ENCODE measurements around the gene HBQ1. TPM values are rescaled to one million over a fixed set of nuclear protein-coding genes. Genes with fewer than 3 reads are reported as not detected.

Gene HBQ1
- total RNA-seq, 1 donor from 2014 or later, result not detected

DNA sequence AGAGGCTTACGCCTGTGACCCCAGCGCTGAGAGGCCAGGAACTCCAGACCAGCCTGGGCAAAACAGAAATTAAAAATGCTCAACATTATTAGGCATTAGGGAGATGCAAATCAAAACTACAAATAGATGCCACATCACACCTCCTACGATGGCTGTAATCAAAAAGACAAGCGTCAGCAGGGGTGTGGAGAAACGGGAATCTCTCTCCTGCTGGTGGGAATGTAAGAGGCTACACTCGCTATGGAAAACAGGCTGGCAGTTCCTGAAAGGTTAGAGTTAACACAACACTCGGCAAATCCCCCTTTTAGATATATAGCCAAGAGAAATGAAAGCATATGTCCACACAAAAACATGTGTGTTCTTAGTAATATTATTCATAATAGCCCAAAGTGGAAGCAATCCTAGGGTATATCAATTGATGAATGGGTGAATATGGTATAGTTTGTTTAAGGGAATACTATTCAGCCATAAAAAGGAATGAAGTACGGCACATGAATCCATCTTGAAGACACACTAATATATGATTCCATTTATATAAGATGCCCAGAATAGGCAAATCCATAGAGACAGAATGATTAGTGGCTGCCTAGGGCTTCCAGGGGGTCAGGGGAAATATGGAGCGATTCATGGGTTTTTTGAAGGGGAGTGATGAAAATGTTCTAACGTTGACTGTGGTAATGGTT lies 39.9 kb upstream of the HBQ1 start:
- TF ChIP-seq, protein P1, sequence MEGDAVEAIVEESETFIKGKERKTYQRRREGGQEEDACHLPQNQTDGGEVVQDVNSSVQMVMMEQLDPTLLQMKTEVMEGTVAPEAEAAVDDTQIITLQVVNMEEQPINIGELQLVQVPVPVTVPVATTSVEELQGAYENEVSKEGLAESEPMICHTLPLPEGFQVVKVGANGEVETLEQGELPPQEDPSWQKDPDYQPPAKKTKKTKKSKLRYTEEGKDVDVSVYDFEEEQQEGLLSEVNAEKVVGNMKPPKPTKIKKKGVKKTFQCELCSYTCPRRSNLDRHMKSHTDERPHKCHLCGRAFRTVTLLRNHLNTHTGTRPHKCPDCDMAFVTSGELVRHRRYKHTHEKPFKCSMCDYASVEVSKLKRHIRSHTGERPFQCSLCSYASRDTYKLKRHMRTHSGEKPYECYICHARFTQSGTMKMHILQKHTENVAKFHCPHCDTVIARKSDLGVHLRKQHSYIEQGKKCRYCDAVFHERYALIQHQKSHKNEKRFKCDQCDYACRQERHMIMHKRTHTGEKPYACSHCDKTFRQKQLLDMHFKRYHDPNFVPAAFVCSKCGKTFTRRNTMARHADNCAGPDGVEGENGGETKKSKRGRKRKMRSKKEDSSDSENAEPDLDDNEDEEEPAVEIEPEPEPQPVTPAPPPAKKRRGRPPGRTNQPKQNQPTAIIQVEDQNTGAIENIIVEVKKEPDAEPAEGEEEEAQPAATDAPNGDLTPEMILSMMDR (IDR thresholded peaks at IDR 0.05; ENCODE audit: insufficient read depth, low read length, severe bottlenecking), result no peak
- H3K27me3 ChIP-seq (ENCODE audit: control insufficient read depth, insufficient read depth, low read length), result no peaks in the 10 kb centered on the region
- peaks cover 1% of the 10 kb centered on the region for H3K36me3 ChIP-seq (ENCODE audit: control insufficient read depth, insufficient read depth, low read length)
- no peak overlapping the region for H3K4me3 ChIP-seq (ENCODE audit: low read depth, low read length)
- DNase-seq (ENCODE audit: low read depth) (no peak), FAIRE-seq (no peak)

DNA sequence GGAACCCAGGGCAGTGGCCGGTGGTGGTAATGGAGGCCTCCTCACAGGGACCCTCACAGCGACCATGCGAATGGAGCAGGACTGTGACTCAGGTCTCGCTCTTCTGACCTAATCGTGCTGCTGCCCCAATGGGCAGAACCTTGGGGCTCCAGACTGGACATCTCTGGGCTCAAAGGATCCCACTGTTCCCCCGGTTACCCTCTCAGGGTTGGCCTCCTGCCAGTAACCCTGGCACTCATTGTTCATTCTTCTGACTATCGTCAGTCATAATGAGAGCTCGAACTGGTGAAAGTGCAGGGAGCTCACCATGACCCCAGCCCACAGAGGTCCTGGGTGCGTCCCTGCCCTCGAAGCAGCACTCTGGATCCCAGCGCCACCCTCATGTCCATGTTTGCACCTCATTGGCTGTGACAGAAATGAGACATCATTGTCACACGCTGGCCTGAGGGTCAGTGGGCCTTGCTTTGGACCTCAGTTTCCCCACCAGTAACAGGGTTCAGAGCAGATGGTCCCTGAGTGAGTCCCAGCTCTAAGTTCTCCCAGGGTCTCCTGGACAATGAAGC lies 37.8 kb upstream of the HBQ1 start:
- no peak overlapping the region for H3K4me3 ChIP-seq (ENCODE audit: low read depth, low read length)
- no peaks in the 10 kb centered on the region for H3K36me3 ChIP-seq (ENCODE audit: control insufficient read depth, insufficient read depth, low read length)
- FAIRE-seq (no peak), DNase-seq (ENCODE audit: low read depth) (no peak)
- TF ChIP-seq, protein P1 (IDR thresholded peaks at IDR 0.05; ENCODE audit: insufficient read depth, low read length, severe bottlenecking), result no peak
- H3K27me3 ChIP-seq (ENCODE audit: control insufficient read depth, insufficient read depth, low read length), result no peaks in the 10 kb centered on the region

DNA sequence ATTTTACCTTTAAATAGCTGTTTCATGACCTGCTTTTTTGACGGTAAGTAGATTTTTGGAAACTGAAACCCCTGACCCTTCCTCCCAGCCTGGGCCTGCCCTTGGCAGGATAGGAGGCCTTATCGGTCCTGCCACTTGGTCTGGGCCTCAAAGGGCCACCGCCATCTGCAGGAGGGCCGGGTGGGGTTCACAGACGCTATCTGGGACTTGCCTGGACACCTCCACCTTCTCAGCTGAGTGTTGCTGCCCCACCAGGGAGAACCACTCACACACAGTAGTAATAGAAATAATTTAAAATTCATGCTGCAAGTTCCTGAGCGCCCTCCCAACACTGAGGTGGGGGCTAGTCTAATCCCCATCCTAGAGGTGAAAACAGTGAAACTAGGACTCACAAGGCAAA lies 37.2 kb upstream of the HBQ1 start:
- FAIRE-seq (no peak), DNase-seq (ENCODE audit: low read depth) (no peak)
- Histone ChIP-seq H3K36me3 (ENCODE audit: control insufficient read depth, insufficient read depth, low read length) (no peaks in the 10 kb centered on the region), H3K27me3 (ENCODE audit: control insufficient read depth, insufficient read depth, low read length) (no peaks in the 10 kb centered on the region), H3K4me3 (ENCODE audit: low read depth, low read length) (no peak overlapping the region)
- TF ChIP-seq, protein P1 (IDR thresholded peaks at IDR 0.05; ENCODE audit: insufficient read depth, low read length, severe bottlenecking), result no peak

DNA sequence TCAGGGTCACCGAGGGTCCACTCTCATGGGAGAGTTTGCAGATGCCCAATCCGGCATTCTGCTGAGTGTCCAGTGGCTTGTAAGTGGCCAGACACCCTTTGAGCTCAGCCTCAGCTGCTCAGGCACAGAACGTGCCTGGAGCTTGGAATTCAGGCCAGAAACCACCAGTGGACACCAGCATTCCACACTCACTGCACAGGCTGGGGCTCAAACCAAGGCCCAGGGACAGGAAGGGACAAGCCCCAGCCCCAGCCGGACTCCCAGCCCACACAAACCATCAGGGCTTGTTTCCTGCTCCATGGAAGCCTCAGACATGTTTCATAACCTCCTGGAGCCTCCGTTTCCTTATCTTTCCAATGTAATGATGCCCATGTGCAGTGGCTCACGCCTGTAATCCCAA lies 36.8 kb upstream of the HBQ1 start:
- DNase-seq (ENCODE audit: low read depth), result peak; percentile 36
- TF ChIP-seq, protein P1 (IDR thresholded peaks at IDR 0.05; ENCODE audit: insufficient read depth, low read length, severe bottlenecking), result no peak
- FAIRE-seq, result no peak
- H3K4me3 ChIP-seq (ENCODE audit: low read depth, low read length), result no peak overlapping the region
- no peaks in the 10 kb centered on the region for H3K27me3 ChIP-seq (ENCODE audit: control insufficient read depth, insufficient read depth, low read length)
- H3K36me3 ChIP-seq (ENCODE audit: control insufficient read depth, insufficient read depth, low read length), result no peaks in the 10 kb centered on the region

DNA sequence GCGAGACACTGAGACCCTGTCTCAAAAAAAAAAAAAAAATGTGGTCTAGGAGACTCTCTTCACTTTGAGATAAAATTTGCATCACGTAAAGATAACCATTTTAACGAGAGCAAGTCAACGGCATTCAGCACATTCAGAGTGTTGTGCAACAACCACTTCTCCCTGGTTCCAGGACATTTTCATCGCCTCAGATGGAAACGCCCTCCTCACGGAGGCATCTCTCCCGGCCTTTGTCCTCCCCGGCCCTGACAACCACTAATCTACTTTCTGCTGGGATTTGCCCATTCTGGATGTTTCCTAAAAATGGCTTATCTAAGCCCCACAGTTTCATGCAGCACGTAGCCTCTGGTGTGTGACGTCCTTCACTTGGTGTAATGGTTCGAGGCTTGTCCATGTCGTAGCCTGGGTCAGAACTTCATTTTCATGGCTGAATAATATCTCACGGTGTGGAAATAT lies 35.4 kb upstream of the HBQ1 start:
- TF ChIP-seq, protein P1 (IDR thresholded peaks at IDR 0.05; ENCODE audit: insufficient read depth, low read length, severe bottlenecking), result no peak
- DNase-seq (ENCODE audit: low read depth) (no peak), FAIRE-seq (no peak)
- no peaks in the 10 kb centered on the region for H3K36me3 ChIP-seq (ENCODE audit: control insufficient read depth, insufficient read depth, low read length)
- no peak overlapping the region for H3K4me3 ChIP-seq (ENCODE audit: low read depth, low read length)
- H3K27me3 ChIP-seq (ENCODE audit: control insufficient read depth, insufficient read depth, low read length), result peaks cover 4% of the 10 kb centered on the region

Data from bronchial epithelial cell (primary cell).